Stimulated activated CD4-positive, alpha-beta T cell treated with anti-CD3 and anti-CD28 coated beads, Interleukin-12 subunit alpha, Interleukin-12 subunit beta, amount 100 ng/mL, for 4 hours (primary cell): ENCODE measurements around the gene PMM1.
"Not testable (repeated sequence)": the region's sequence is repeated elsewhere in the genome, so short reads cannot be mapped to it uniquely, and the experiment has no call there.

ENCODE experiments used
- DNase-seq: peaks from one replicate; pipeline ENCODE4 v3.0.0-alpha.2; 2020

PMM1 gene

GRCh38 chr22:41596776-41597634, 7.4 kb upstream of the PMM1 start:
- peak; percentile 21 for DNase-seq

- no peak for DNase-seq
These were observed 6.1 kb upstream of the PMM1 start for GRCh38 chr22:41595703-41596102.

- DNase-seq, result not testable (repeated sequence)
These were observed 3.8 kb upstream of the PMM1 start for GRCh38 chr22:41593336-41593960.

- DNase-seq, result no peak
These were observed 2.3 kb downstream of the PMM1 start for GRCh38 chr22:41587347-41587723.

GRCh38 chr22:41585898-41586297, 3.7 kb downstream of the PMM1 start:
- DNase-seq, result no peak

GRCh38 chr22:41584881-41585280, 4.8 kb downstream of the PMM1 start:
- no peak for DNase-seq

GRCh38 chr22:41582694-41583093, 6.9 kb downstream of the PMM1 start:
- DNase-seq, result no peak

- no peak for DNase-seq
These were observed 9.7 kb downstream of the PMM1 start for GRCh38 chr22:41579997-41580355.

GRCh38 chr22:41579297-41579996, 10.2 kb downstream of the PMM1 start:
- DNase-seq, result no peak

- DNase-seq, result no peak
These were observed 10.8 kb downstream of the PMM1 start for GRCh38 chr22:41578818-41579217.

GRCh38 chr22:41578114-41578513, 11.5 kb downstream of the PMM1 start:
- DNase-seq, result no peak

- DNase-seq, result no peak
These were observed 12.8 kb downstream of the PMM1 start for GRCh38 chr22:41576877-41577276.

GRCh38 chr22:41575533-41575932, 14.1 kb downstream of the PMM1 start:
- DNase-seq, result no peak

GRCh38 chr22:41574847-41575381, 14.7 kb downstream of the PMM1 start:
- DNase-seq, result no peak

GRCh38 chr22:41573677-41574076, 16.0 kb downstream of the PMM1 start:
- DNase-seq, result no peak

GRCh38 chr22:41572305-41572704, 17.3 kb downstream of the PMM1 start:
- DNase-seq, result not testable (repeated sequence)

GRCh38 chr22:41571786-41572185, 17.9 kb downstream of the PMM1 start:
- no peak for DNase-seq

GRCh38 chr22:41570221-41570620, 19.4 kb downstream of the PMM1 start:
- no peak for DNase-seq

GRCh38 chr22:41568811-41569210, 20.8 kb downstream of the PMM1 start:
- DNase-seq, result no peak

GRCh38 chr22:41567512-41567768, 22.2 kb downstream of the PMM1 start:
- DNase-seq, result no peak

GRCh38 chr22:41565403-41566054, 24.1 kb downstream of the PMM1 start:
- no peak for DNase-seq

GRCh38 chr22:41564563-41564962, 25.1 kb downstream of the PMM1 start:
- no peak for DNase-seq

- no peak for DNase-seq
These were observed 26.5 kb downstream of the PMM1 start for GRCh38 chr22:41563051-41563711.
